ENCODE measurements around the gene TEX13D. TPM values are rescaled to one million over a fixed set of nuclear protein-coding genes. Genes with fewer than 3 reads are reported as not detected.
"Not testable (repeated sequence)": the region's sequence is repeated elsewhere in the genome, so short reads cannot be mapped to it uniquely, and the experiment has no call there.

The TEX13D gene
- total RNA-seq, 1 donor from 2014 or later: not detected

GRCh38 chrX:124325732-124326131 is 6.7 kb upstream of the TEX13D start:
- intact Hi-C loops (cut with DNase I): no loop called here
- Histone ChIP-seq H3K27me3 (no peaks in the 10 kb centered on the region), H3K9me3 (no peaks in the 10 kb centered on the region), H3K4me1 (no peaks in the 10 kb centered on the region), H3K4me3 (no peak overlapping the region), H3K36me3 (no peaks in the 10 kb centered on the region), H3K27ac (no peak overlapping the region)
- no peak for DNase-seq
- no peak for ATAC-seq
- TF ChIP-seq, protein P1, sequence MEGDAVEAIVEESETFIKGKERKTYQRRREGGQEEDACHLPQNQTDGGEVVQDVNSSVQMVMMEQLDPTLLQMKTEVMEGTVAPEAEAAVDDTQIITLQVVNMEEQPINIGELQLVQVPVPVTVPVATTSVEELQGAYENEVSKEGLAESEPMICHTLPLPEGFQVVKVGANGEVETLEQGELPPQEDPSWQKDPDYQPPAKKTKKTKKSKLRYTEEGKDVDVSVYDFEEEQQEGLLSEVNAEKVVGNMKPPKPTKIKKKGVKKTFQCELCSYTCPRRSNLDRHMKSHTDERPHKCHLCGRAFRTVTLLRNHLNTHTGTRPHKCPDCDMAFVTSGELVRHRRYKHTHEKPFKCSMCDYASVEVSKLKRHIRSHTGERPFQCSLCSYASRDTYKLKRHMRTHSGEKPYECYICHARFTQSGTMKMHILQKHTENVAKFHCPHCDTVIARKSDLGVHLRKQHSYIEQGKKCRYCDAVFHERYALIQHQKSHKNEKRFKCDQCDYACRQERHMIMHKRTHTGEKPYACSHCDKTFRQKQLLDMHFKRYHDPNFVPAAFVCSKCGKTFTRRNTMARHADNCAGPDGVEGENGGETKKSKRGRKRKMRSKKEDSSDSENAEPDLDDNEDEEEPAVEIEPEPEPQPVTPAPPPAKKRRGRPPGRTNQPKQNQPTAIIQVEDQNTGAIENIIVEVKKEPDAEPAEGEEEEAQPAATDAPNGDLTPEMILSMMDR (IDR thresholded peaks at IDR 0.05): no peak

DNA sequence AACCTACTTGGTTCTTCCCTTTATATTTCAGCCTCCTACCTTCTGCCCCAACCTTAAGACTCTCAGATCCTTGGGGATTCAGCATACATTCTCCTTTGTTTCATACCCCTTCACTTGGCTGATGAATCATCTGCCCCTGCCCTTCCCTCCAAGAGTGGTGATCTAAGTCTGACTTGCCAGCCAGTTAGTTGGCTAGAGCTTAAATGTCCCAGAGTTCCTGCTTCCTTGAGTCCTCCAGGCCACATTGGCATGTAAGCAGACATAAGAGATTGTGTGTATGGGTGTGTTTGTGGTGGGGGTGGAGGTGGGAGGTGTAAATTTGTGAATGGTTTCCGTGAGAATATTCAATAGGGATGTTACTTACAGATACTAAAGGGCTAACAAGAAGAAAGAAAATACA is 3.7 kb upstream of the TEX13D start:
- DNase-seq (no peak), ATAC-seq (no peak)
- no peak overlapping the region for H3K4me3 ChIP-seq
- H3K4me1 ChIP-seq: no peaks in the 10 kb centered on the region
- H3K9me3 ChIP-seq: no peaks in the 10 kb centered on the region
- H3K27ac ChIP-seq: no peak overlapping the region
- H3K36me3 ChIP-seq: no peaks in the 10 kb centered on the region
- intact Hi-C loops (cut with DNase I): no loop called here
- no peaks in the 10 kb centered on the region for H3K27me3 ChIP-seq
- TF ChIP-seq, protein P1 (IDR thresholded peaks at IDR 0.05): no peak

DNA sequence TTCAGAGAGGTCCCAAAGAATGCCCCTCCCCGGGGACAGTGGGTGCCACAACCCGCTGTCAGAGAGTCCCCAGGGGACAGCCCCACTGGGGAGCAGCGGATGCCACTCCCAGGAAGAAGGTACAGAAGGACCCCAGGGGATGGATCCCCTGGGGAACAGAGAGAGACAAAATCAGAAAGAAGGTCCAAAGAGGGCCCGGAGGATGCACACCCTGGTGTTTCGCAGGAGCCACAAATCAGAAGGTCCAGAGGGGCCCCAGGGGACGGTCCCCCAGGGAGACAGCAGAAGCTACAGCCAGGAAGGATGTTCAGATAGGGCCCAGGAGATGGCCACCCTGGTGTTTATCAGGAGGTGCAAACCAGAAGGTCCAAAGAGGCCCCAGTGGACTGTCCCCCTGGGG is 1.4 kb downstream of the TEX13D start:
- no peak for DNase-seq
- H3K4me1 ChIP-seq: no peaks in the 10 kb centered on the region
- no peak overlapping the region for H3K27ac ChIP-seq
- no peaks in the 10 kb centered on the region for H3K27me3 ChIP-seq
- ATAC-seq: no peak
- intact Hi-C loops (cut with DNase I): no loop called here
- H3K4me3 ChIP-seq: no peak overlapping the region
- no peaks in the 10 kb centered on the region for H3K9me3 ChIP-seq
- TF ChIP-seq, protein P1 (IDR thresholded peaks at IDR 0.05): no peak
- H3K36me3 ChIP-seq: no peaks in the 10 kb centered on the region

- H3K9me3 ChIP-seq; intact Hi-C loops (cut with DNase I): not testable (repeated sequence)
These were observed 2.1 kb downstream of the TEX13D start for GRCh38 chrX:124334555-124334954.

GRCh38 chrX:124335598-124335997 is 3.1 kb downstream of the TEX13D start:
- no peaks in the 10 kb centered on the region for H3K36me3 ChIP-seq
- H3K9me3 ChIP-seq: no peaks in the 10 kb centered on the region
- intact Hi-C loops (cut with DNase I): no loop called here
- H3K27me3 ChIP-seq: no peaks in the 10 kb centered on the region
- DNase-seq (no peak), ATAC-seq (no peak)
- H3K27ac ChIP-seq: no peak overlapping the region
- TF ChIP-seq, protein P1 (IDR thresholded peaks at IDR 0.05): no peak
- H3K4me3 ChIP-seq: no peak overlapping the region
- H3K4me1 ChIP-seq: no peaks in the 10 kb centered on the region

More at GRCh38 chrX:124334555-124334954, 2.1 kb downstream of the TEX13D start:
- not testable (repeated sequence) for H3K27me3 ChIP-seq, DNase-seq, H3K27ac ChIP-seq, H3K36me3 ChIP-seq, H3K4me1 ChIP-seq, ATAC-seq, H3K4me3 ChIP-seq

DNA sequence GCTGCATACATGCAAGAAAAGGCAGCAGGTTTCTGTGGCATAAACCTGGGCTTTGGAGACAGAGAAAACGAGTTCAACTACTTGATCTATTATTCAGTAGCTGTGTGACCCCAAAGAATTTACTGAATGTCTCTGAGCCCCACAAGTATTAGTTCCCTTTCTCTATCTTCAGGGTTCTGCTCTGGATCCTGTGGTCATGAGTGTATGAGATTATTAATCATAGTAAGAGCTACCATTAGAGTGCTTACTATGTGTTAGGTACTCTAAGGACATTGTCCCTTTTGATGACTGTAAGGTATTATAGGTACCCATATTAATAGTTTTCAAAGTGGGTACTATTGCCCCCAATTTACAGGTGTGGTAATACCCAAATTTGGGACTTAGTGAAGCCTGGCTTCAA is 5.5 kb downstream of the TEX13D start:
- Histone ChIP-seq H3K4me3 (no peak overlapping the region), H3K27ac (no peak overlapping the region), H3K9me3 (no peaks in the 10 kb centered on the region), H3K36me3 (no peaks in the 10 kb centered on the region), H3K4me1 (no peaks in the 10 kb centered on the region), H3K27me3 (no peaks in the 10 kb centered on the region)
- DNase-seq: no peak
- no peak for ATAC-seq
- intact Hi-C loops (cut with DNase I): no loop called here
- TF ChIP-seq, protein P1 (IDR thresholded peaks at IDR 0.05): no peak

Measured in upper lobe of right lung (tissue), 1 donor.